Neural cell (in vitro differentiated cells): ENCODE data around the gene EEF1A1. TPM values are rescaled to one million over a fixed set of nuclear protein-coding genes. Genes with fewer than 3 reads are reported as not detected.

Experiments
- H2AFZ ChIP-seq: fragments of 200-600, 300-800 bp; sonication (generic), shearing (Covaris generic); 2 replicates; pipeline ENCODE4 v1.6.0; 2014; ENCODE audit warnings: low read depth, mild to moderate bottlenecking, antibody characterized with exemption, low read length, moderate library complexity
- H3F3A ChIP-seq: fragments of 200-600 bp; shearing (Covaris generic); 2 replicates; pipeline ENCODE4 v1.6.1; 2016; ENCODE audit warnings: mild to moderate bottlenecking, moderate library complexity, mixed read lengths, antibody characterized with exemption, low read length; ENCODE audit not compliant: insufficient read depth, poor library complexity, severe bottlenecking
- H3K27ac ChIP-seq: fragments of 200-600, 300-800 bp; sonication (generic), shearing (Covaris generic); 2 replicates; pipeline ENCODE4 v1.5.1; 2014; ENCODE audit warnings: mild to moderate bottlenecking, low read length, moderate library complexity
- H3K27me3 ChIP-seq: fragments of 300-800, 200-600 bp; sonication (generic), shearing (Covaris generic); 2 replicates; pipeline ENCODE4 v1.6.0; 2014; ENCODE audit warnings: mild to moderate bottlenecking, low read depth, low read length, moderate library complexity; ENCODE audit not compliant: insufficient read depth
- H3K36me3 ChIP-seq: fragments of 300-800, 200-600 bp; sonication (generic), shearing (Covaris generic); 2 replicates; pipeline ENCODE4 v1.5.1; 2014; ENCODE audit warnings: mild to moderate bottlenecking, antibody characterized with exemption, low read length, moderate library complexity; ENCODE audit not compliant: insufficient read depth
- H3K4me2 ChIP-seq: fragments of 300-800, 200-600 bp; sonication (generic), shearing (Covaris generic); 2 replicates; pipeline ENCODE4 v1.6.0; 2014; ENCODE audit warnings: mild to moderate bottlenecking, low read length
- H3K4me3 ChIP-seq: fragments of 300-800, 200-600 bp; sonication (generic), shearing (Covaris generic); 2 replicates; pipeline ENCODE4 v1.5.1; 2014; ENCODE audit warnings: mild to moderate bottlenecking, low read length, moderate library complexity
- H3K79me2 ChIP-seq: fragments of 200-600 bp; shearing (Covaris generic); replicated peaks from 2 replicates; pipeline ENCODE4 v1.6.0; 2014; ENCODE audit warnings: mild to moderate bottlenecking, low read length, moderate library complexity; ENCODE audit not compliant: insufficient read depth
- H3K9ac ChIP-seq: fragments of 300-800, 200-600 bp; sonication (generic), shearing (Covaris generic); 2 replicates; pipeline ENCODE4 v1.6.1; 2016; ENCODE audit warnings: mild to moderate bottlenecking, low read length, mixed read lengths
- H3K9me2 ChIP-seq: fragments of 200-600 bp; shearing (Covaris generic); 2 replicates; pipeline ENCODE4 v1.6.1; 2016; ENCODE audit warnings: mild to moderate bottlenecking, low read length, mixed read lengths; ENCODE audit not compliant: insufficient read depth
- H3K9me3 ChIP-seq: fragments of 200-600, 300-800 bp; sonication (generic), shearing (Covaris generic); 2 replicates; pipeline ENCODE4 v1.6.1; 2016; ENCODE audit warnings: mild to moderate bottlenecking, mixed run types, low read length, moderate library complexity, mixed read lengths
- H4K20me1 ChIP-seq: fragments of 200-600 bp; shearing (Covaris generic); 2 replicates; pipeline ENCODE4 v1.6.1; 2016; ENCODE audit warnings: mild to moderate bottlenecking, mixed run types; ENCODE audit not compliant: insufficient read depth
- EP300 ChIP-seq: fragments of 450-650 bp; conservative IDR thresholded peaks from 2 replicates; pipeline ENCODE4 v1.6.1; 2014; ENCODE audit warnings: antibody characterized with exemption, mild to moderate bottlenecking, moderate library complexity; ENCODE audit not compliant: poor library complexity, severe bottlenecking
- EZH2 ChIP-seq: fragments of 200-600, 300-800 bp; shearing (Covaris generic), sonication (generic); IDR thresholded peaks from 2 replicates; pipeline ENCODE4 v1.6.1; 2014; ENCODE audit warnings: antibody characterized with exemption, low read length, borderline replicate concordance, mild to moderate bottlenecking; ENCODE audit not compliant: insufficient read depth, poor library complexity, severe bottlenecking
- MXI1 ChIP-seq: fragments of 450-650 bp; conservative IDR thresholded peaks from 2 replicates; pipeline ENCODE4 v1.6.1; 2014; ENCODE audit warnings: antibody characterized with exemption, mild to moderate bottlenecking; ENCODE audit not compliant: poor library complexity, severe bottlenecking
- POLR2AphosphoS5 ChIP-seq: IDR thresholded peaks from 2 replicates; pipeline ENCODE4 v1.6.1; 2012
- RAD21 ChIP-seq: fragments of 450-650 bp; conservative IDR thresholded peaks from 2 replicates; pipeline ENCODE4 v1.6.1; 2014; ENCODE audit warnings: antibody characterized with exemption, mild to moderate bottlenecking, moderate library complexity
- SMC3 ChIP-seq: fragments of 450-650 bp; conservative IDR thresholded peaks from 2 replicates; pipeline ENCODE4 v1.6.1; 2014; ENCODE audit warnings: antibody characterized with exemption, mild to moderate bottlenecking, moderate library complexity; ENCODE audit not compliant: poor library complexity
- TAF1 ChIP-seq: IDR thresholded peaks from 2 replicates; pipeline ENCODE4 v1.6.1; 2012; ENCODE audit warnings: low read depth
- polyA plus RNA-seq: library from polyadenylated mRNA; depleted of rRNA; stranded (reverse); fragments of >200 nt; gene quantifications from 2 replicates; pipeline ENCODE4 v1.2.3, GENCODE V29; 2014
- TF ChIP-seq, protein P1 (sequence below): fragments of 450-650 bp; IDR thresholded peaks from 2 replicates; pipeline ENCODE4 v1.5.1; 2014; ENCODE audit warnings: antibody characterized with exemption, mild to moderate bottlenecking, moderate library complexity; ENCODE audit not compliant: poor library complexity, severe bottlenecking
- TF ChIP-seq, protein P2 (sequence below): IDR thresholded peaks from 2 replicates; pipeline ENCODE4 v1.6.1; 2012; ENCODE audit warnings: borderline replicate concordance

Gene EEF1A1
- polyA plus RNA-seq, 1 donor from 2014 or later, result 10,705 TPM

DNA sequence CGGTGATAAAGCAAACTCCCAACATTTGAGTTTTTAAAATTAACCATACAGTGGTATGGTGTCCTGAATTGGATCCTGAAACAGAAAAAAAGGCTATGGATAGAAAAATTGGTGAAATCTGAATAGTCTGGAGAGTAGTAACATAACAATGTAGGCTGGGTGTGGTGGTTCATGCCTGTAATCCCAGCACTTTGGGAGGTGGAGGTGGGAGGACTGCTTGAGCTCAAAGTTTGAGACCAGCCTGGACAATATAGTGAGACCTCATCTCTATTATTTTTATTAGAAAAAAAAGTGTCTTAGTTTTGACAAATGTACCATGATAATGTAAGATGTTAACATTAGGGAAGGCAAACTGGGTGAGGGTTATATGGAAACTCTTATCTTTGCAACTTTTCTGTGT lies 11.0 kb downstream of the EEF1A1 start:
- Histone ChIP-seq H3F3A (no peaks in the 10 kb centered on the region), H4K20me1 (peaks cover 2% of the 10 kb centered on the region)

DNA sequence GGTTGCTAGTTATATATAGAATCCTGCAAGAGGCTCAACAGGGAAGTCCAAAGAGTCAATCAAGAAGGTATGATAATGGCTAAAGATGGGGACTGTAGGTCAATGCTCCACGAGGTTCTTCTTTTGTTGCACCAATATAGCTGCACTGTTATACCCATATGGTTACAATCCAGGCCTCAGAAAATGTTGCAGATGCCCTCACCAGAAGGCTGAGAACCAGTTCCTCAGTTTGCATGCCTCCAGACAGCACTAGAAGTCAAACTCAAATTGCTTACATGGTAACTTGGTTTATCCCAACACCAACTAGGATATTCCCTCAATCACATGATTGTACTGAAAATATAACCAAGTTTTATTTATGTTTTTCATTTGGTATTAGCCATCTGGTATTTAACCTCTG lies 12.1 kb downstream of the EEF1A1 start:
- H3K9ac ChIP-seq, result no peak overlapping the region

More for the DNA sequence above, 11.0 kb downstream of the EEF1A1 start:
- no peak overlapping the region for H3K4me3 ChIP-seq
- no peaks in the 10 kb centered on the region for H3K9me2 ChIP-seq
- no peaks in the 10 kb centered on the region for H3K79me2 ChIP-seq
- no peak for TF ChIP-seq EZH2
- TF ChIP-seq MXI1, result no peak
- TF ChIP-seq TAF1, result no peak
- no peak for TF ChIP-seq SMC3
- TF ChIP-seq, protein P1, sequence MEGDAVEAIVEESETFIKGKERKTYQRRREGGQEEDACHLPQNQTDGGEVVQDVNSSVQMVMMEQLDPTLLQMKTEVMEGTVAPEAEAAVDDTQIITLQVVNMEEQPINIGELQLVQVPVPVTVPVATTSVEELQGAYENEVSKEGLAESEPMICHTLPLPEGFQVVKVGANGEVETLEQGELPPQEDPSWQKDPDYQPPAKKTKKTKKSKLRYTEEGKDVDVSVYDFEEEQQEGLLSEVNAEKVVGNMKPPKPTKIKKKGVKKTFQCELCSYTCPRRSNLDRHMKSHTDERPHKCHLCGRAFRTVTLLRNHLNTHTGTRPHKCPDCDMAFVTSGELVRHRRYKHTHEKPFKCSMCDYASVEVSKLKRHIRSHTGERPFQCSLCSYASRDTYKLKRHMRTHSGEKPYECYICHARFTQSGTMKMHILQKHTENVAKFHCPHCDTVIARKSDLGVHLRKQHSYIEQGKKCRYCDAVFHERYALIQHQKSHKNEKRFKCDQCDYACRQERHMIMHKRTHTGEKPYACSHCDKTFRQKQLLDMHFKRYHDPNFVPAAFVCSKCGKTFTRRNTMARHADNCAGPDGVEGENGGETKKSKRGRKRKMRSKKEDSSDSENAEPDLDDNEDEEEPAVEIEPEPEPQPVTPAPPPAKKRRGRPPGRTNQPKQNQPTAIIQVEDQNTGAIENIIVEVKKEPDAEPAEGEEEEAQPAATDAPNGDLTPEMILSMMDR, result no peak
- no peak for TF ChIP-seq RAD21
- no peaks in the 10 kb centered on the region for H3K9me3 ChIP-seq
- H3K27me3 ChIP-seq, result no peaks in the 10 kb centered on the region
- no peak overlapping the region for H2AFZ ChIP-seq
- H3K27ac ChIP-seq, result no peak overlapping the region
- H3K4me2 ChIP-seq, result no peak overlapping the region
- no peaks in the 10 kb centered on the region for H3K36me3 ChIP-seq
- no peak overlapping the region for H3K9ac ChIP-seq

More for the DNA sequence above, 12.1 kb downstream of the EEF1A1 start:
- Histone ChIP-seq H3K9me3 (no peaks in the 10 kb centered on the region), H3K27me3 (no peaks in the 10 kb centered on the region), H4K20me1 (no peaks in the 10 kb centered on the region), H3K4me2 (no peak overlapping the region), H3K9me2 (no peaks in the 10 kb centered on the region), H3K36me3 (no peaks in the 10 kb centered on the region), H3F3A (no peaks in the 10 kb centered on the region), H3K4me3 (no peak overlapping the region), H2AFZ (no peak overlapping the region), H3K79me2 (no peaks in the 10 kb centered on the region), H3K27ac (no peak overlapping the region)
- TF ChIP-seq EZH2 (no peak), EP300 (no peak), RAD21 (no peak), TAF1 (no peak), SMC3 (no peak), MXI1 (no peak), POLR2AphosphoS5 (no peak)
- TF ChIP-seq, protein P2, sequence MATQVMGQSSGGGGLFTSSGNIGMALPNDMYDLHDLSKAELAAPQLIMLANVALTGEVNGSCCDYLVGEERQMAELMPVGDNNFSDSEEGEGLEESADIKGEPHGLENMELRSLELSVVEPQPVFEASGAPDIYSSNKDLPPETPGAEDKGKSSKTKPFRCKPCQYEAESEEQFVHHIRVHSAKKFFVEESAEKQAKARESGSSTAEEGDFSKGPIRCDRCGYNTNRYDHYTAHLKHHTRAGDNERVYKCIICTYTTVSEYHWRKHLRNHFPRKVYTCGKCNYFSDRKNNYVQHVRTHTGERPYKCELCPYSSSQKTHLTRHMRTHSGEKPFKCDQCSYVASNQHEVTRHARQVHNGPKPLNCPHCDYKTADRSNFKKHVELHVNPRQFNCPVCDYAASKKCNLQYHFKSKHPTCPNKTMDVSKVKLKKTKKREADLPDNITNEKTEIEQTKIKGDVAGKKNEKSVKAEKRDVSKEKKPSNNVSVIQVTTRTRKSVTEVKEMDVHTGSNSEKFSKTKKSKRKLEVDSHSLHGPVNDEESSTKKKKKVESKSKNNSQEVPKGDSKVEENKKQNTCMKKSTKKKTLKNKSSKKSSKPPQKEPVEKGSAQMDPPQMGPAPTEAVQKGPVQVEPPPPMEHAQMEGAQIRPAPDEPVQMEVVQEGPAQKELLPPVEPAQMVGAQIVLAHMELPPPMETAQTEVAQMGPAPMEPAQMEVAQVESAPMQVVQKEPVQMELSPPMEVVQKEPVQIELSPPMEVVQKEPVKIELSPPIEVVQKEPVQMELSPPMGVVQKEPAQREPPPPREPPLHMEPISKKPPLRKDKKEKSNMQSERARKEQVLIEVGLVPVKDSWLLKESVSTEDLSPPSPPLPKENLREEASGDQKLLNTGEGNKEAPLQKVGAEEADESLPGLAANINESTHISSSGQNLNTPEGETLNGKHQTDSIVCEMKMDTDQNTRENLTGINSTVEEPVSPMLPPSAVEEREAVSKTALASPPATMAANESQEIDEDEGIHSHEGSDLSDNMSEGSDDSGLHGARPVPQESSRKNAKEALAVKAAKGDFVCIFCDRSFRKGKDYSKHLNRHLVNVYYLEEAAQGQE, result no peak
- TF ChIP-seq, protein P1, result no peak
